CD8-positive, alpha-beta memory T cell (primary cell): ENCODE results near the gene LYRM9. TPM values are rescaled to one million over a fixed set of nuclear protein-coding genes. Genes with fewer than 3 reads are reported as not detected.
"Not testable (repeated sequence)": the region's sequence is repeated elsewhere in the genome, so short reads cannot be mapped to it uniquely, and the experiment has no call there.

Experiments used
- CTCF ChIA-PET: fragments of 350-600 bp; sonication (Branson Sonifier 250); formaldehyde crosslinking; loops from one replicate; lab custom pipeline; 2021; ENCODE audit warnings: antibody characterized with exemption; lab: Charles Lee
- POLR2A ChIA-PET: fragments of 350-600 bp; sonication (Branson Sonifier 250); formaldehyde crosslinking; loops from one replicate; lab custom pipeline; 2021; ENCODE audit warnings: antibody characterized with exemption; lab: Charles Lee
- DNase-seq, 5 donors: peaks; one replicate each; pipeline versions ENCODE4 v3.0.0 to v3.0.0-alpha.2; 2020 to 2022; ENCODE audit warnings: mixed read lengths in 1 of 5
- H3K27ac ChIP-seq: one replicate; pipeline ENCODE4 v1.7.0; 2013; ENCODE audit warnings: low read depth, mild to moderate bottlenecking, low read length, moderate library complexity
- H3K27me3 ChIP-seq: 2 replicates; pipeline ENCODE4 v1.7.0; 2013; ENCODE audit warnings: low read length, mild to moderate bottlenecking; ENCODE audit not compliant: insufficient read depth, poor library complexity, severe bottlenecking
- H3K36me3 ChIP-seq: 2 replicates; pipeline ENCODE4 v1.7.0; 2013; ENCODE audit warnings: mild to moderate bottlenecking, low read length, moderate library complexity; ENCODE audit not compliant: insufficient read depth
- H3K4me1 ChIP-seq: 2 replicates; pipeline ENCODE4 v1.7.0; 2013; ENCODE audit warnings: mild to moderate bottlenecking, low read length, moderate library complexity; ENCODE audit not compliant: insufficient read depth
- H3K4me3 ChIP-seq: 2 replicates; pipeline ENCODE4 v1.7.0; 2013; ENCODE audit warnings: mild to moderate bottlenecking, low read length
- H3K9me3 ChIP-seq: 2 replicates; pipeline ENCODE4 v1.7.0; 2013; ENCODE audit warnings: mild to moderate bottlenecking, low read length
- H3K27ac Mint-ChIP-seq, 8 donors: one replicate each; pipeline ENCODE4 v1.8.0; 2020 to 2021; ENCODE audit warnings: mixed read lengths in 8 of 8, mild to moderate bottlenecking in 6 of 8, inconsistent platforms in 3 of 8, moderate library complexity in 3 of 8
- H3K27me3 Mint-ChIP-seq, 2 donors: one replicate each; pipeline ENCODE4 v1.8.0; 2020 to 2021; ENCODE audit warnings: mixed read lengths in 2 of 2, mild to moderate bottlenecking in 1 of 2, moderate library complexity in 1 of 2
- H3K36me3 Mint-ChIP-seq, 3 donors: one replicate each; pipeline ENCODE4 v1.8.0; 2020 to 2021; ENCODE audit warnings: mixed read lengths in 3 of 3, inconsistent platforms in 1 of 3, mild to moderate bottlenecking in 1 of 3
- H3K4me1 Mint-ChIP-seq, 3 donors: one replicate each; pipeline ENCODE4 v1.8.0; 2020 to 2021; ENCODE audit warnings: mixed read lengths in 3 of 3, inconsistent platforms in 1 of 3, mild to moderate bottlenecking in 1 of 3
- H3K4me3 Mint-ChIP-seq, 7 donors: one replicate each; pipeline ENCODE4 v1.8.0; 2020 to 2021; ENCODE audit warnings: mixed read lengths in 7 of 7, mild to moderate bottlenecking in 6 of 7, moderate library complexity in 4 of 7, inconsistent platforms in 2 of 7
- H3K9me3 Mint-ChIP-seq, 5 donors: one replicate each; pipeline ENCODE4 v1.8.0; 2020 to 2022; ENCODE audit warnings: mixed read lengths in 5 of 5, mild to moderate bottlenecking in 3 of 5, moderate library complexity in 2 of 5, inconsistent platforms in 1 of 5
- polyA plus RNA-seq: library from polyadenylated mRNA; unstranded; fragments of 300-500 nt; fragmentation: Illumina TruSeq; gene quantifications from one replicate; pipeline ENCODE4 v1.2.3, GENCODE V29; 2021
- total RNA-seq, 2 experiments: library from RNA; stranded (reverse); gene quantifications; one replicate each; pipeline ENCODE4 v1.2.3, GENCODE V29; 2021

Gene LYRM9
- total and polyA plus RNA-seq, 3 experiments from 2014 or later, result 2.5 to 11.1 (median 3.4) TPM

- H3K36me3 Mint-ChIP-seq, DNase-seq, H3K4me1 Mint-ChIP-seq, H3K9me3 Mint-ChIP-seq, H3K9me3 ChIP-seq, H3K27me3 Mint-ChIP-seq, CTCF ChIA-PET, H3K4me1 ChIP-seq, H3K27ac Mint-ChIP-seq, H3K36me3 ChIP-seq, H3K27ac ChIP-seq, H3K4me3 Mint-ChIP-seq, POLR2A ChIA-PET, H3K27me3 ChIP-seq, H3K4me3 ChIP-seq: not testable (repeated sequence)
Measured at GRCh38 chr17:27829888-27830287, 63.3 kb downstream of the LYRM9 start.

- H3K4me3 ChIP-seq, H3K27ac ChIP-seq, H3K27me3 Mint-ChIP-seq, H3K9me3 ChIP-seq, H3K36me3 ChIP-seq, H3K4me3 Mint-ChIP-seq, H3K27me3 ChIP-seq, CTCF ChIA-PET, H3K27ac Mint-ChIP-seq, H3K9me3 Mint-ChIP-seq, H3K4me1 Mint-ChIP-seq, DNase-seq, H3K4me1 ChIP-seq, POLR2A ChIA-PET, H3K36me3 Mint-ChIP-seq: not testable (repeated sequence)
Measured at GRCh38 chr17:27829143-27829711, 63.9 kb downstream of the LYRM9 start.

Other genes starting within 250 kb of the LYRM9 start
- under 1 TPM in 1 of 2 experiments, not detected in 1; 0.07 TPM for gene NOS2, start 92.8 kb downstream of the LYRM9 start, total RNA-seq
- not detected for gene NOS2, start 92.8 kb downstream of the LYRM9 start, polyA plus RNA-seq
- gene NLK, start 149.3 kb upstream of the LYRM9 start, total RNA-seq, result 10 to 100 TPM; 12.0 to 12.8 TPM
- gene NLK, start 149.3 kb upstream of the LYRM9 start, polyA plus RNA-seq, result 1.7 TPM